SK-N-SH (cell line): ENCODE measurements around the gene EML2. TPM values are rescaled to one million over a fixed set of nuclear protein-coding genes. Genes with fewer than 3 reads are reported as not detected.

Source experiments
- CTCF ChIA-PET: fragments of 300-600, 350-600 bp; formaldehyde crosslinking; extraction: SDS; loops from one replicate; lab custom pipeline; 2021; lab: Yijun Ruan, JAX
- POLR2A ChIA-PET: fragments of 350-600 bp; sonication (Branson Sonifier 250); formaldehyde crosslinking; extraction: SDS; loops from one replicate; lab custom pipeline; 2020; ENCODE audit warnings: antibody characterized with exemption, inconsistent platforms; lab: Yijun Ruan, JAX
- DNase-seq: peaks from one replicate; pipeline ENCODE4 v3.0.0; 2012
- H2AFZ ChIP-seq: fragments of 200-600 bp; sonication (generic); 2 replicates; pipeline ENCODE4 v1.8.1; 2016; ENCODE audit warnings: antibody characterized with exemption, mild to moderate bottlenecking, low read depth
- H3F3A ChIP-seq: fragments of 200-600 bp; sonication (generic); replicated peaks from 2 replicates; pipeline ENCODE3; 2016; ENCODE audit warnings: antibody characterized with exemption, mild to moderate bottlenecking; ENCODE audit not compliant: insufficient read depth
- H3K27ac ChIP-seq, 2 experiments: fragments of 200-500 bp in 1 of 2; fragments of 200-600 bp in 1 of 2; sonication (Bioruptor generic) in 1 of 2; sonication (generic), shearing (Covaris generic) in 1 of 2; 2 replicates each; pipeline versions ENCODE4 v1.5.1 to v1.6.1; 2014 to 2016; ENCODE audit warnings: low read depth in 2 of 2, inconsistent platforms in 1 of 2, low read length in 1 of 2, mild to moderate bottlenecking in 1 of 2, mixed read lengths in 1 of 2
- H3K27me3 ChIP-seq: fragments of 200-600 bp; sonication (generic), shearing (Covaris generic); 2 replicates; pipeline ENCODE4 v1.6.1; 2016; ENCODE audit warnings: mixed run types; ENCODE audit not compliant: insufficient read depth
- H3K36me3 ChIP-seq, 2 experiments: fragments of 200-500 bp in 1 of 2; fragments of 200-600 bp in 1 of 2; sonication (Bioruptor generic) in 1 of 2; sonication (generic) in 1 of 2; replicated peaks in 1 of 2; 2 replicates each; pipeline versions ENCODE3 to v1.5.1; 2014 to 2016; ENCODE audit warnings: low read length in 1 of 2, mild to moderate bottlenecking in 1 of 2; ENCODE audit not compliant: insufficient read depth in 2 of 2, control insufficient read depth in 1 of 2
- H3K4me1 ChIP-seq, 2 experiments: fragments of 200-500 bp in 1 of 2; fragments of 200-600 bp in 1 of 2; sonication (Bioruptor generic) in 1 of 2; sonication (generic), shearing (Covaris generic) in 1 of 2; 2 replicates each; pipeline versions ENCODE4 v1.5.1 to v1.6.1; 2014 to 2016; ENCODE audit warnings: low read depth in 1 of 2, low read length in 1 of 2, mixed run types in 1 of 2; ENCODE audit not compliant: insufficient read depth in 2 of 2, control insufficient read depth in 1 of 2
- H3K4me2 ChIP-seq: fragments of 200-600 bp; sonication (generic), shearing (Covaris generic); 2 replicates; pipeline ENCODE4 v1.6.1; 2017; ENCODE audit warnings: mixed run types
- H3K4me3 ChIP-seq, 2 experiments: fragments of 200-500 bp in 1 of 2; fragments of 200-600 bp in 1 of 2; sonication (Bioruptor generic) in 1 of 2; sonication (generic), shearing (Covaris generic) in 1 of 2; 2 replicates each; pipeline versions ENCODE4 v1.5.1 to v1.8.1; 2014 to 2016; ENCODE audit warnings: low read depth in 2 of 2, inconsistent platforms in 1 of 2, low read length in 1 of 2, mild to moderate bottlenecking in 1 of 2, mixed read lengths in 1 of 2, moderate library complexity in 1 of 2
- H3K79me2 ChIP-seq: fragments of 200-600 bp; sonication (generic); 2 replicates; pipeline ENCODE4 v1.8.1; 2017; ENCODE audit warnings: mild to moderate bottlenecking; ENCODE audit not compliant: insufficient read depth
- H3K9ac ChIP-seq: fragments of 200-600 bp; sonication (generic); 2 replicates; pipeline ENCODE4 v1.6.1; 2017; ENCODE audit warnings: mixed run types
- H3K9me2 ChIP-seq: fragments of 200-600 bp; sonication (generic); 2 replicates; pipeline ENCODE4 v1.6.1; 2017; ENCODE audit warnings: mixed run types
- H3K9me3 ChIP-seq: fragments of 200-600 bp; sonication (generic); 2 replicates; pipeline ENCODE4 v1.6.1; 2017; ENCODE audit warnings: mixed run types, mild to moderate bottlenecking, moderate library complexity
- H4K20me1 ChIP-seq: fragments of 200-600 bp; sonication (generic); 2 replicates; pipeline ENCODE4 v1.6.1; 2017; ENCODE audit warnings: mild to moderate bottlenecking, mixed run types; ENCODE audit not compliant: insufficient read depth
- CHD2 ChIP-seq: fragments of 150-350 bp; IDR thresholded peaks from 2 replicates; pipeline ENCODE4 v1.6.1; 2018; ENCODE audit warnings: low read length; ENCODE audit not compliant: partially characterized antibody
- ELF1 ChIP-seq: IDR thresholded peaks from 2 replicates; pipeline ENCODE4 v1.4.0; 2012
- FOXJ3 ChIP-seq: sonication (generic); formaldehyde crosslinking; IDR thresholded peaks from 2 replicates; pipeline ENCODE4 v1.5.1; 2020; ENCODE audit warnings: mild to moderate bottlenecking, missing genetic modification reagents
- PBX3 ChIP-seq: IDR thresholded peaks from 2 replicates; pipeline ENCODE4; 2012
- RAD21 ChIP-seq: IDR thresholded peaks from 2 replicates; pipeline ENCODE4 v1.6.1; 2012; ENCODE audit warnings: mild to moderate bottlenecking, low read length
- REST ChIP-seq: IDR thresholded peaks from 2 replicates; pipeline ENCODE4 v1.6.1; 2012; ENCODE audit warnings: mild to moderate bottlenecking, low read depth, low read length, moderate library complexity
- TCF12 ChIP-seq: IDR thresholded peaks from 2 replicates; pipeline ENCODE4 v1.4.0; 2012
- TEAD4 ChIP-seq: IDR thresholded peaks from 2 replicates; pipeline ENCODE4 v1.4.0; 2012; ENCODE audit warnings: mild to moderate bottlenecking, borderline replicate concordance; ENCODE audit not compliant: insufficient read depth
- WGBS: methylation state at CpG from one replicate; pipeline ENCODE4 v1.1.6; 2017; ENCODE audit warnings: low lambda C conversion rate; 5-methylcytosine and 5-hydroxymethylcytosine counted together
- polyA plus RNA-seq, 3 experiments: library from polyadenylated mRNA; depleted of rRNA; stranded (reverse); fragments of >200 nt; gene quantifications; 2 replicates each; pipeline ENCODE4 v1.2.3, GENCODE V29; 2012

The EML2 gene
- polyA plus RNA-seq, 1 of the 3 experiments (the other 2 are of a cell fraction): 12.4 TPM

- Histone ChIP-seq H2AFZ (no peak overlapping the region), H3K27me3 (no peaks in the 10 kb centered on the region), H3K27ac (no peak overlapping the region), H3K9me3 (no peaks in the 10 kb centered on the region), H3K9ac (no peak overlapping the region), H3K4me3 (no peak overlapping the region), H3K4me1 (no peaks in the 10 kb centered on the region; a peak in 1 of 4 replicates), H3K79me2 (no peaks in the 10 kb centered on the region), H3K36me3 (no peaks in the 10 kb centered on the region), H4K20me1 (no peaks in the 10 kb centered on the region), H3F3A (no peaks in the 10 kb centered on the region), H3K9me2 (no peaks in the 10 kb centered on the region), H3K4me2 (no peak overlapping the region)
- ChIA-PET CTCF (interaction anchor here (0.8 to 1.9 kb wide), 4 partner anchors 11 to 47 kb away, joined by 3 to 4 read pairs (median 3); no protein-coding TSS in a partner anchor), POLR2A (no interaction called here)
- TF ChIP-seq ELF1 (no peak), PBX3 (no peak), RAD21 (no peak), TEAD4 (no peak), TCF12 (no peak)
- DNase-seq: no peak
- 55% methylated on average over 4 of the region's 5 CpGs for WGBS
Observed at GRCh38 chr19:45653634-45654033, 14.4 kb upstream of the EML2 start.

GRCh38 chr19:45650722-45651121, 11.5 kb upstream of the EML2 start:
- POLR2A ChIA-PET: no interaction called here
- H3K4me1 ChIP-seq: peaks cover 0 to 2% of the 10 kb centered on the region in 2 experiments; a peak in 1 of 4 replicates
- no peaks in the 10 kb centered on the region for H4K20me1 ChIP-seq
- TF ChIP-seq FOXJ3 (CRISPR knock-in tag): no peak
- TF ChIP-seq, all 33 proteins: peak for 0
- Histone ChIP-seq H3K36me3 (no peaks in the 10 kb centered on the region), H3K27ac (no peak overlapping the region), H3K4me2 (no peak overlapping the region), H3F3A (no peaks in the 10 kb centered on the region), H3K9me3 (no peaks in the 10 kb centered on the region), H2AFZ (no peak overlapping the region), H3K9ac (no peak overlapping the region), H3K27me3 (no peaks in the 10 kb centered on the region), H3K4me3 (no peak overlapping the region), H3K79me2 (no peaks in the 10 kb centered on the region), H3K9me2 (no peaks in the 10 kb centered on the region)
- CTCF ChIA-PET: interaction anchor here (0.7 kb wide), 1 partner anchor 211 kb away, joined by 5 read pairs; no protein-coding TSS in a partner anchor
- DNase-seq: no peak
- 79% methylated on average over 3 of the region's 3 CpGs for WGBS

- Histone ChIP-seq H4K20me1 (no peaks in the 10 kb centered on the region), H2AFZ (peak overlapping the region; percentile 82), H3K27ac (peak overlapping the region; percentile 59; a peak in 2 of 4 replicates), H3K9ac (no peak overlapping the region), H3K36me3 (no peaks in the 10 kb centered on the region), H3K9me3 (no peaks in the 10 kb centered on the region), H3F3A (peaks cover 12% of the 10 kb centered on the region), H3K4me1 (peaks cover 6 to 17% of the 10 kb centered on the region in 2 experiments; a peak in 1 of 4 replicates), H3K79me2 (no peaks in the 10 kb centered on the region), H3K4me2 (peak overlapping the region; percentile 86), H3K27me3 (no peaks in the 10 kb centered on the region), H3K9me2 (no peaks in the 10 kb centered on the region), H3K4me3 (peak overlapping the region; percentile 61 to 81)
- DNase-seq: no peak
- 14% methylated on average over 8 of the region's 9 CpGs for WGBS
- TF ChIP-seq CHD2: no peak
- peak; percentile 89 for TF ChIP-seq REST
- CTCF ChIA-PET: interaction anchor here (0.7 to 5.4 kb wide), 7 partner anchors 25 to 207 kb away, joined by 3 to 49 read pairs (median 5); partner anchors contain the start of gene QPCTL
- POLR2A ChIA-PET: interaction anchor here (0.9 to 1.4 kb wide), 2 partner anchors 46 to 179 kb away, joined by 3 to 6 read pairs; partner anchors contain the start of genes FOSB and QPCTL
Observed at GRCh38 chr19:45646345-45646698, 7.1 kb upstream of the EML2 start.
